ENCODE data around the gene SLC16A7. TPM values are rescaled to one million over a fixed set of nuclear protein-coding genes. Genes with fewer than 3 reads are reported as not detected.

The SLC16A7 gene
- total RNA-seq, 1 donor from 2014 or later = 43.7 TPM

DNA sequence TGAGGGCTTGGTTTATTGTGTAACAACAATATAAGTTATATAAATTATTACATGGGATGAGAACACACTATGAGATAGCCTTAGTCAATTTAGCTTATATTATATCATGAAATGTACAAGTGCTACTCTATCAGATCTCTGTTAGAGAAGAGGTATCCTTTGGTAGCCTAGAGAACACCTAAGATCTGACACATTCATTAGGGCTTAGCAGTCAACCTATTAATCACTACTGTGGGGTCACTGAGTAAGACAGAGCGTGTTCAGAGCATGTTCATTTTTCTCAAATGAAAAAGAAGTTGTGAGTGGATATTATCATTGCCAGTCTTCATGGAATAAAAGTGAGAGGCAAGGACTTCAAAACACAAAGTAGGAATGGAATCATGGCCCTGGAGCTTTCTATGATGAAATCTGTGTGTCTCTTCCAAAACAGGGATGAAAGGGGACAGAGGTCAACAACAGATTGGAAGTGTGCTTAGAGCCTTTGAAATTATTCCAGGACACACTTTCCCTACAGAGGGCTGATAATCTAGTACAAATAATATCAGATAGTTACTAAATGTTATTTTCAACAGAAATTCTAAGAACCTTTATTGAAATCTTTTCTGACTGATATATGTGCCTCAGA, 114.3 kb downstream of the SLC16A7 start:
- Mint-ChIP-seq H3K27me3 (no peaks in the 10 kb centered on the region), H3K9me3 (peaks cover 5% of the 10 kb centered on the region), H3K27ac (no peak overlapping the region), H3K4me1 (peaks cover 4% of the 10 kb centered on the region), H3K36me3 (ENCODE audit: low read depth) (peaks cover 25% of the 10 kb centered on the region), H3K4me3 (no peak overlapping the region)
- intact Hi-C loops (cut with micrococcal nuclease) = no loop called here
- DNase-seq = no peak

DNA sequence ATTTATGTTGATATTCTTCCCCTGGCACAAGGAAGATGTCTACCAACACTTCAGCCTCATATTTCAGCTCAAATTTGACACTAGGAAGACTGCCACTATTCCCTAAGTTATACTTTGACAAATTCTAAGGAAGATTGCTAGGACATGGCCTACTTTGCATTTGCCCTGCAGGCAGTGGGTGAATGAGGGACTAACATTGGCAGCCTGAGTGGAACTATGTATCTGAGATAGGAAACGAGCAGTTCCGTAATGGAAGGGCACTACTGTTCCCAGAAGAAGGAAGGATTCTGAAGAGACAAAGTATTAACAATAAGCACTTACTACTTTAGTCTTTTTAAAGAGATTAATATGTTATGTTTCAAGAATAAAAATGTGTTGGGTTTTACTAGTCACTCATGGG, 115.1 kb downstream of the SLC16A7 start:
- Mint-ChIP-seq H3K4me1 (peaks cover 4% of the 10 kb centered on the region), H3K36me3 (ENCODE audit: low read depth) (peaks cover 23% of the 10 kb centered on the region), H3K27me3 (no peaks in the 10 kb centered on the region), H3K27ac (no peak overlapping the region), H3K4me3 (no peak overlapping the region), H3K9me3 (peaks cover 5% of the 10 kb centered on the region)
- no peak for DNase-seq
- intact Hi-C loops (cut with micrococcal nuclease) = no loop called here

DNA sequence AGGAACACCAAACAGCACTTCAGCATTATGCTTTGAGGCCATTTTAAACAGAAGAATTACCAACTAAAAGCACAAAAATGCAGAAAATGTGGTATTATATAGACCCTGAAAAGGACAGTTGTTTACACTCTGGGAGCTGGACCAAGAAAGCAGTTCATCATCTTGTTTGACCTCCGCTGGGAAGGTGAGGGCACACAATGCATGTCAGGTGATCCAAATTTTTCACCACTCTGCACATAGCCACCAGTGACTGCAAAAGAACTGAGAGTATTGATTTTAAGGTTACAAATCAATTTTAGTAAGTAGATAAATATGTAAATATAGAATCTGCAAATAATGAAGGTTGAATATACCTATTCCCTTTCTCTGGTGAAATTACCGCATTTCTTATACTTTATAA, 119.6 kb downstream of the SLC16A7 start:
- no peak overlapping the region for H3K4me3 Mint-ChIP-seq
- no peak overlapping the region for H3K27ac Mint-ChIP-seq
- intact Hi-C loops (cut with micrococcal nuclease) = no loop called here

DNA sequence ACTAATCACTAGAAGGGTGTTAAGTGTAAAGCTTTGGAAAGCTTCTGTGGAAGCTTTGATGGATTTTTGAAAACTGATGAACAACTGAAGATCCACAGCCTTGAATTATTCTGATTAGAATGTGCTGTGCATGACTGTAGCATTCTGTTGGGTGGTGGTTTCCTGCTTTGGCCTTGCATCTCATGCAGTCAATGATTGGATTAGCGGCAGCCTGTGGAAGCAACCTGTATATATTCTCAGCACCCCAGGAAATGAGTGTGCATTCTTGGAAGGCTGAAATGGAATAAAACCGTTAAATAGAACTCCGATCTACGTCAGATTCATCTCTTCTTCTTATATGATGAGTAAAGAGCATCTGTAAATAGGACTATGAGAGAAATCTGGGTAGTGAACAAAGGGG, 120.2 kb downstream of the SLC16A7 start:
- Mint-ChIP-seq H3K4me1 (peaks cover 6% of the 10 kb centered on the region), H3K27ac (no peak overlapping the region), H3K9me3 (peaks cover 5% of the 10 kb centered on the region), H3K4me3 (no peak overlapping the region), H3K36me3 (ENCODE audit: low read depth) (peaks cover 19% of the 10 kb centered on the region), H3K27me3 (no peaks in the 10 kb centered on the region)
- intact Hi-C loops (cut with micrococcal nuclease) = no loop called here
- no peak for DNase-seq

More for the DNA sequence above, 119.6 kb downstream of the SLC16A7 start:
- H3K9me3 Mint-ChIP-seq = peaks cover 5% of the 10 kb centered on the region
- H3K27me3 Mint-ChIP-seq = no peaks in the 10 kb centered on the region
- DNase-seq = no peak
- peaks cover 21% of the 10 kb centered on the region for H3K36me3 Mint-ChIP-seq (ENCODE audit: low read depth)
- H3K4me1 Mint-ChIP-seq = peaks cover 6% of the 10 kb centered on the region

DNA sequence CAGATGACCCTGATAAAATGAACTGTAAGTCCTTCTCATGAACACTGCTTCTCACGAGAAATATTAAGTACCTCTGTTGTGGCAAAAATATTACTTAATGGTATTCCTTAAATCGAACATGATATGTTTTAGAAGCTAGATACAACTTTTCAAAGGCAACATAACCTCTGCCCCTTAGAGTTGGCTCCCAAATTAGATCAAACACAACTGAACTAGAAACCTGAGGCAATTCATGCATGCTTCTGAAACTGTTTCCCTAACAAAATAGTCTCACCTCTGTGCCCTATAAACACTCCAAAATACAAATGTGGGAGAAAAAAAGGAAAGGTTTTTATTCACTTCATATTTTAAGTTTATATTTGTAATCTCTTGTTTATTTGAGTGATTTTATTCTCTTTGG, 121.6 kb downstream of the SLC16A7 start:
- Mint-ChIP-seq H3K36me3 (ENCODE audit: low read depth) (peaks cover 11% of the 10 kb centered on the region), H3K4me3 (no peak overlapping the region), H3K9me3 (peaks cover 5% of the 10 kb centered on the region), H3K27me3 (no peaks in the 10 kb centered on the region), H3K27ac (no peak overlapping the region), H3K4me1 (peaks cover 6% of the 10 kb centered on the region)
- intact Hi-C loops (cut with micrococcal nuclease) = no loop called here
- no peak for DNase-seq

DNA sequence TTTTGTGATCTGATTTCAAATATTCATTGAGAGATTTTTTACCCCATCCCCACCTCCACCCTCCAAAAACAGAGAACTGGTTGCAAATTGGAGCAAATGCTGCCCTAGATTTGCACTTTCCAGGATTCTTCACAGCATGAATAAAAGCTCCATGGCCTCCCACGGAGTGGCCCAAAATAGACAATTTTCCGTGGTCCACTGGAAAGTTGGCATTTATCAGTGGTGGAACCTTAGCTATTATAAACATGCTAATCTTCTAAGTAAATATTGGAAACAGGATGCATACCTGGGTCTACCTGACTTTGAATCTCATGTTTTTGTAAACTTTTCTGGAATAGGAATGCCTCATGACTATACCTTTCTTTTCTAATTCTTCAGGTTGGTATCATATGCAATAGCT, 123.9 kb downstream of the SLC16A7 start:
- no peak overlapping the region for H3K4me3 Mint-ChIP-seq
- no peaks in the 10 kb centered on the region for H3K9me3 Mint-ChIP-seq
- no peak for DNase-seq
- no peak overlapping the region for H3K27ac Mint-ChIP-seq
- H3K36me3 Mint-ChIP-seq (ENCODE audit: low read depth) = peaks cover 3% of the 10 kb centered on the region
- peaks cover 3% of the 10 kb centered on the region for H3K4me1 Mint-ChIP-seq
- intact Hi-C loops (cut with micrococcal nuclease) = no loop called here
- H3K27me3 Mint-ChIP-seq = no peaks in the 10 kb centered on the region

DNA sequence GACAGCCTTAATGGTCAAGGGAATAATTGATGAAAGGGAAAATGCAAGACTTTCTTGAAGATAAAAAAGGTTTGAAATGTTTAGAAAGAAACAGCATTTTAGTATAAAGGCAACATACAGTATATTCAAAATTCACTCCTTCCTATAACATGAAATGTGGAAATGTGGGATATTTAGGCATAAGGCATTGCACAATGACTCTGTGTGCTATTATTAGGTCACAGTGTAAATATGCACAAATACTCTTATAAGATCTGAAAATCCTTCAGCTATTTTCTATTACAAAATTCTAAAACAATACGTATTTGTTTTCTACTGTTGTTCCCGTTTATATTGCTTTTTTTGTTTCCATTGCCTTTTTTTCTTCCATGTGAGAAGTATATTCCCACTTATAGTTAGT, 127.7 kb downstream of the SLC16A7 start:
- Mint-ChIP-seq H3K27ac (no peak overlapping the region), H3K4me3 (no peak overlapping the region), H3K36me3 (ENCODE audit: low read depth) (no peaks in the 10 kb centered on the region), H3K4me1 (no peaks in the 10 kb centered on the region), H3K9me3 (peaks cover 2% of the 10 kb centered on the region), H3K27me3 (no peaks in the 10 kb centered on the region)
- intact Hi-C loops (cut with micrococcal nuclease) = no loop called here
- no peak for DNase-seq

DNA sequence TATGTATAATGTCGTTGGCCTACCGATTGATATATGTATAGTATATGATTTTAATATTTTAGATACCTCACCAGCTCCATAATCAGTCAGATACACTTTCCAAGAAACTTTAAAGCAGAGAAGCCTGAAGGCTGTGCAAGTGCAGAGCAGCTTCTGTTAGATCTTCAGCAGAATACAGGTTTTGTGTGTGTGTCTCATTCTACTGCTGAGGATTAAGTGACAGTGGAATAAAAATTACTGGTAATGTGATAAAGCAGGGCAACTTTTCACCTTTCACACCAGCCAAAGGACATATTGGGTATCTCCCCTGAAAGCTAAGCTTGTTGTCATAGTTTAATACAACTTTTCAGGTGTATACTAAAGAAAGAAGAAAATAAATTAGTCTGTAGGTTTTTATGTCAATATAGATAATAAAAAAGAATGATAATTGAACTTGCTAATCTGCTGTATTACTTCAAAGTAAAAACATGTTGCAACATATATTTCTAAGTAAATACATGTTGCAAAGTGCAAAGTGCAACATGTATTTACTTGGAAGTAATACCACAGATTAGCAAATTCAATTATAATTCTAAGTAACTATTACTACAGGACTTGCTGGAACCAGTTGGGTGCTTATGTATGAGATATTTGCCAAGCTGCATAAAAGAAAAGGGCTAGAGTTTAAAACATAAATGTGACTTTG, 128.3 kb downstream of the SLC16A7 start:
- H3K36me3 Mint-ChIP-seq (ENCODE audit: low read depth) = no peaks in the 10 kb centered on the region
- H3K4me3 Mint-ChIP-seq = no peak overlapping the region
- peaks cover 2% of the 10 kb centered on the region for H3K9me3 Mint-ChIP-seq
- no peak overlapping the region for H3K27ac Mint-ChIP-seq
- no peak for DNase-seq
- no peaks in the 10 kb centered on the region for H3K4me1 Mint-ChIP-seq
- no peaks in the 10 kb centered on the region for H3K27me3 Mint-ChIP-seq
- intact Hi-C loops (cut with micrococcal nuclease) = no loop called here

DNA sequence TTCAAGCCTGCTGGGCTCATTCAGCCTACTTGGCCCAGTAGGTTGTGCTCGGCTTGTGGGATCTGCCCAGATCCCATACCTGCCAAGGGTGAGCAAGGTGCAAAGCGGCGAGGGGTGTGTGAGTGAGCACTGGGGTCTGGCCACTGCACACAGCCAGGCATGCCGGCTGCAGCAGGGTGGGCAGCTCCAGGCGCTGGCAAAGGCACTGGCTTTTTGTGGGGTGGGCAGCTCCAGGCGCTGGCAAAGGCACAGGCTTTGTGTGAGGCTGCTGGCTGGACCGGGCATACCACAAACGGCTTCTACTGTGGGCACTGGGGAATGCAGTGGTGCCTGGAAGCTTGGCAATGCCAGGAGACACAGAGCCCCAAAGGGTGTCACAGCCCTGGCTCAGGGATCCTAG, 137.4 kb downstream of the SLC16A7 start:
- no peak for DNase-seq
- Mint-ChIP-seq H3K4me1 (peaks cover 6% of the 10 kb centered on the region), H3K27ac (no peak overlapping the region), H3K4me3 (no peak overlapping the region), H3K27me3 (no peaks in the 10 kb centered on the region), H3K9me3 (peaks cover under 1% of the 10 kb centered on the region), H3K36me3 (ENCODE audit: low read depth) (peaks cover 3% of the 10 kb centered on the region)
- intact Hi-C loops (cut with micrococcal nuclease) = no loop called here

DNA sequence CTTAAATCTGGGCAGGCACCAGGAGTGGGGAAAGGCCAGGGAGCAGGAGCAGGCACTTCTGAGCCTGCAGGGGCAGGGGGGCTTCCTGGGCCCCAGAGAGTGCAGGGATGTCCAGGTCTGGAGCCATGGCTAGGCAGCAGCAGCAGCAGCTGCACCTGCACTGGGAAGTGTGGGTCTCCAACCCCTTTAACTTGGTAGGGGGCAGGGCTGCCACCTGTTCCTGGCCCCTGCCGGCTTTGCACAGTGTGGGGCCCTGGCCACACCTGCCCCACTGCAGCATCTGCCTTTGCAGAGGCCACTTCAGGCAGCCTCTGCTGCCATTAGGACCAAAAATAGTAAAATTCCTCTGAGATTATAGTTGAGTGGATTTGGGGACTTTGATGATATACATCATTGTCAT, 138.5 kb downstream of the SLC16A7 start:
- intact Hi-C loops (cut with micrococcal nuclease) = no loop called here
- no peak for DNase-seq
- Mint-ChIP-seq H3K36me3 (ENCODE audit: low read depth) (peaks cover 3% of the 10 kb centered on the region), H3K4me1 (peaks cover 6% of the 10 kb centered on the region), H3K27ac (no peak overlapping the region), H3K4me3 (no peak overlapping the region), H3K9me3 (no peaks in the 10 kb centered on the region), H3K27me3 (no peaks in the 10 kb centered on the region)

DNA sequence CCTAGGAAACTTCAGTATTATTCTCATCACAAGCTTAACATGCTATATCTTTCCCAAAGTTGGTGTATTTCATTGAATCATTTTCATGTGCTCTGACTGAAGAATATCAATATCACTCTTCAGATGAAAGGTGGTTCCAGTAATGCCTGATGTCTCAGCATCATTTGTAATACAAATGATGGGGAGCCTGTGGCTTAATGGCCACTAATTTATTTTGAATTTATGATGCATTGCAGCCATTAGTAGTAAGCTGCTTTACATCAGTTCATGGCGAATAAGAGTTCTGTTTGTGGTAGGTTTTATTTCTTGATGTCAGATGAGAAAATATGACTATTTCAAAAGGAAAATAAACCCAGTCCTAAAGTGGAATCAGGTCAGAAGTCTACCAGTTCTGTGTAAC, 139.4 kb downstream of the SLC16A7 start:
- H3K27me3 Mint-ChIP-seq = no peaks in the 10 kb centered on the region
- H3K9me3 Mint-ChIP-seq = no peaks in the 10 kb centered on the region
- peaks cover 3% of the 10 kb centered on the region for H3K36me3 Mint-ChIP-seq (ENCODE audit: low read depth)
- no peak overlapping the region for H3K27ac Mint-ChIP-seq
- intact Hi-C loops (cut with micrococcal nuclease) = no loop called here
- H3K4me3 Mint-ChIP-seq = no peak overlapping the region
- peaks cover 6% of the 10 kb centered on the region for H3K4me1 Mint-ChIP-seq
- no peak for DNase-seq

DNA sequence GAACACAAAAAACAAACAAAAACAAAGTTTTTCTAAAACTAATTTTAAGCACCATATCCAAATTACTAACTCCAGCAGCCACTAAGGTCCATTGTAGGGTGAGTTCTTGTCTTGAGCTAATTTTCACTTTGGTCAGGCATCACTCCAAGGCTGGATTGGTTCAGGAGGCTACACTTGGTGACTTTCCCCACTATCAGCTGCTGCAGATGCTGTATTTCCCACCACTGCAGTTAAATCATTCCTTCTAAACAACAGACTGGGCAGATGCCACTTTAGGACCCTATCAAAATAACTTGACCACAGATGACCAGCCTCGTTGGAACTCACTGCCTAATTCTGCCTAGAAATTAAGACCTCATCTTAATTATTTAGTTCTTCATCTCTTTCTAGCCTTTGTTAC, 140.5 kb downstream of the SLC16A7 start:
- no peaks in the 10 kb centered on the region for H3K27me3 Mint-ChIP-seq
- H3K4me3 Mint-ChIP-seq = no peak overlapping the region
- no peak for DNase-seq
- peaks cover 6% of the 10 kb centered on the region for H3K4me1 Mint-ChIP-seq
- H3K36me3 Mint-ChIP-seq (ENCODE audit: low read depth) = peaks cover 3% of the 10 kb centered on the region
- H3K9me3 Mint-ChIP-seq = no peaks in the 10 kb centered on the region
- H3K27ac Mint-ChIP-seq = no peak overlapping the region
- intact Hi-C loops (cut with micrococcal nuclease) = no loop called here

DNA sequence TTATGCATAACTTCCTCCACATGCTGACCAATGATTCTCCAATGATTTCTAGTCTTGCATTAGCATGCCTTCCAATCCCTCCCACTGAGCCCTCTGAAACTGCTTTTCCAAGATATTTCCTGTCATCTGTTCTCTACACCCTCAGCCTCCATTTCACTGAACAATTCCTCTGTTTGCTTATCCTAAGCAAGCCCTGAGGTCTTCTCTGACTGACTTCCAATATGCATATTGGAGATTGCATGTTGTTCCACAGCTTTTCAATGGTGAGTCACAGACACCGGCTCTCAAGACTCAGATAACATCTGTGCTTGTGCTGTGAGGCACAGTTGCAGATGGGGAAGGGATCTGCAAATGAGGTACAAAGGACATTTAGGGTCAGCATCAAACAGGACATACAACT, 141.0 kb downstream of the SLC16A7 start:
- no peak for DNase-seq
- H3K4me1 Mint-ChIP-seq = peaks cover 6% of the 10 kb centered on the region
- H3K36me3 Mint-ChIP-seq (ENCODE audit: low read depth) = peaks cover 3% of the 10 kb centered on the region
- H3K9me3 Mint-ChIP-seq = no peaks in the 10 kb centered on the region
- intact Hi-C loops (cut with micrococcal nuclease) = no loop called here
- H3K27me3 Mint-ChIP-seq = no peaks in the 10 kb centered on the region
- H3K4me3 Mint-ChIP-seq = no peak overlapping the region
- H3K27ac Mint-ChIP-seq = no peak overlapping the region

DNA sequence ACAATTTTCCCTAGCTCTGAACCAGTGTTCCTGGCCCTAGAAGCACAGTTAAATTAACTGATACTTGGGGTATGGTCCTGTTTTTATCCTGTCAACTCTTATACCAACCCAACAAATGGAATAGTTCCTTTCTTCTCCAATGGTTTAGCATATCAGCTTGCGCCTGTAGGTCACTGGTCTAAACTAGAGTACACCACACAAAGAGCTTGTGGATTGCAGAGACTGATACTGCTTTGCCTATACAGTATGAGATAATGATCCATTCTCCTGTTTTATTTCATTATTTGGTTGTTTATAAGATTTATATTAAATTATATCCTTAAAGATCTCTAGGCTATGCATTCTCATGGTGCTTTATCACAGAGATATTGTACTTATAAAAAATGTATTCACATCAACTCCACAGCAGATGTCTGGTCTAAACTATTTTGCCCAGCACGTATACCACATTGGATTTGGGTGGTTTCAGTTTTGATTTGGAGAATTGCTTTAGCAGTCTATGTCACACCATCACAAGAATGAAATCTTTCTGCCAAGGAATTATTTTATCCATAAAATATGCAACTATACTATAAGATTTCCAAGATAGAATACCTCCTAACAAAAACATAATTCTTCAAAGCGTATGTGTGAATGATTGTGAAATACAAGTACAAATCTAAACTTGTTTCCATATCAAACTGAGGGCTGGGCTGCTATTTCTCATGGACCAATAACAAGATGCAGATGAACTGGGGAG, 142.1 kb downstream of the SLC16A7 start:
- H3K4me1 Mint-ChIP-seq = peaks cover 6% of the 10 kb centered on the region
- H3K27me3 Mint-ChIP-seq = no peaks in the 10 kb centered on the region
- intact Hi-C loops (cut with micrococcal nuclease) = no loop called here
- no peak overlapping the region for H3K4me3 Mint-ChIP-seq
- no peak overlapping the region for H3K27ac Mint-ChIP-seq
- H3K9me3 Mint-ChIP-seq = no peaks in the 10 kb centered on the region
- DNase-seq = no peak
- peaks cover 3% of the 10 kb centered on the region for H3K36me3 Mint-ChIP-seq (ENCODE audit: low read depth)

Data from activated CD4-positive, alpha-beta T cell treated with anti-CD3 and anti-CD28 coated beads, Interleukin-2, amount 10 ng/mL, durations not matched to agents 24 days and 14 days (primary cell).